KMS-11 (cell line): ENCODE data around the gene PNPLA7.
"Not testable (repeated sequence)": the region's sequence is repeated elsewhere in the genome, so short reads cannot be mapped to it uniquely, and the experiment has no call there.

Experiments
- H2AFZ ChIP-seq: fragments of 200-600 bp; sonication (generic); 2 replicates; pipeline ENCODE4 v1.6.1; 2016; ENCODE audit warnings: antibody characterized with exemption, mixed run types, low read depth
- H3K27ac ChIP-seq: fragments of 200-600 bp; sonication (generic); 2 replicates; pipeline ENCODE4 v1.6.1; 2016; ENCODE audit warnings: mild to moderate bottlenecking, mixed run types
- H3K27me3 ChIP-seq: fragments of 200-600 bp; sonication (generic); 2 replicates; pipeline ENCODE4 v1.6.1; 2017; ENCODE audit warnings: mild to moderate bottlenecking, low read depth, mixed run types, moderate library complexity; ENCODE audit not compliant: insufficient read depth
- H3K36me3 ChIP-seq: fragments of 200-600 bp; sonication (generic); 2 replicates; pipeline ENCODE4 v1.6.1; 2017; ENCODE audit warnings: mild to moderate bottlenecking, mixed run types; ENCODE audit not compliant: insufficient read depth
- H3K4me1 ChIP-seq: fragments of 200-600 bp; sonication (generic); 2 replicates; pipeline ENCODE4 v1.6.1; 2016; ENCODE audit warnings: mild to moderate bottlenecking, low read depth, mixed run types; ENCODE audit not compliant: poor library complexity, severe bottlenecking
- H3K4me2 ChIP-seq: fragments of 200-600 bp; sonication (generic); 2 replicates; pipeline ENCODE4 v1.7.0; 2016; ENCODE audit warnings: mild to moderate bottlenecking, mixed run types
- H3K4me3 ChIP-seq: fragments of 200-600 bp; sonication (generic); IDR thresholded peaks from 2 replicates; pipeline ENCODE4 v1.6.1; 2017; ENCODE audit warnings: low read depth, low read length, mixed read lengths; ENCODE audit not compliant: insufficient read depth
- H3K79me2 ChIP-seq: fragments of 200-600 bp; sonication (generic); 2 replicates; pipeline ENCODE4 v1.6.1; 2016; ENCODE audit warnings: low read depth, mixed run types; ENCODE audit not compliant: insufficient read depth
- H3K9ac ChIP-seq: fragments of 200-600 bp; sonication (generic); 2 replicates; pipeline ENCODE4 v1.6.1; 2016; ENCODE audit warnings: mild to moderate bottlenecking, mixed run types
- H4K20me1 ChIP-seq: fragments of 200-600 bp; sonication (generic); 2 replicates; pipeline ENCODE4 v1.6.1; 2016; ENCODE audit warnings: mild to moderate bottlenecking, mixed run types; ENCODE audit not compliant: insufficient read depth
- CTCF ChIP-seq: fragments of 200-600 bp; sonication (generic); conservative IDR thresholded peaks from 2 replicates; pipeline ENCODE4 v1.6.1; 2017; ENCODE audit warnings: low read depth, mild to moderate bottlenecking, antibody characterized with exemption, low read length, moderate library complexity, mixed read lengths

PNPLA7 gene

GRCh38 chr9:137453643-137454081, 96.5 kb downstream of the PNPLA7 start:
- Histone ChIP-seq H3K27ac (no peak overlapping the region), H3K36me3 (no peaks in the 10 kb centered on the region), H3K4me3 (no peak overlapping the region), H3K9ac (no peak overlapping the region), H4K20me1 (no peaks in the 10 kb centered on the region), H2AFZ (no peak overlapping the region), H3K79me2 (no peaks in the 10 kb centered on the region), H3K4me1 (no peaks in the 10 kb centered on the region), H3K27me3 (no peaks in the 10 kb centered on the region), H3K4me2 (no peak overlapping the region)
- no peak for TF ChIP-seq CTCF

- no peaks in the 10 kb centered on the region for H4K20me1 ChIP-seq
- no peaks in the 10 kb centered on the region for H3K36me3 ChIP-seq
- no peaks in the 10 kb centered on the region for H3K79me2 ChIP-seq
- no peak for TF ChIP-seq CTCF
- H3K27me3 ChIP-seq = no peaks in the 10 kb centered on the region
- no peak overlapping the region for H3K27ac ChIP-seq
- no peak overlapping the region for H3K4me3 ChIP-seq
- no peak overlapping the region for H2AFZ ChIP-seq
- no peak overlapping the region for H3K9ac ChIP-seq
- no peaks in the 10 kb centered on the region for H3K4me1 ChIP-seq
- no peak overlapping the region for H3K4me2 ChIP-seq
Observed at GRCh38 chr9:137452761-137453642, 97.2 kb downstream of the PNPLA7 start.

- Histone ChIP-seq H3K4me3 (no peak overlapping the region), H3K4me2 (no peak overlapping the region), H3K79me2 (no peaks in the 10 kb centered on the region), H3K4me1 (no peaks in the 10 kb centered on the region), H3K9ac (no peak overlapping the region), H3K36me3 (no peaks in the 10 kb centered on the region), H3K27me3 (no peaks in the 10 kb centered on the region), H3K27ac (no peak overlapping the region), H4K20me1 (no peaks in the 10 kb centered on the region), H2AFZ (no peak overlapping the region)
- no peak for TF ChIP-seq CTCF
Observed at GRCh38 chr9:137452006-137452760, 98.0 kb downstream of the PNPLA7 start.

GRCh38 chr9:137451264-137452005, 98.8 kb downstream of the PNPLA7 start:
- not testable (repeated sequence) for H3K4me3 ChIP-seq, H3K9ac ChIP-seq, H3K4me1 ChIP-seq, H4K20me1 ChIP-seq, H3K36me3 ChIP-seq, H2AFZ ChIP-seq, H3K27me3 ChIP-seq, H3K27ac ChIP-seq, H3K79me2 ChIP-seq, H3K4me2 ChIP-seq

GRCh38 chr9:137450539-137451222, 99.5 kb downstream of the PNPLA7 start:
- not testable (repeated sequence) for H3K27me3 ChIP-seq, H4K20me1 ChIP-seq, H3K9ac ChIP-seq, H3K4me1 ChIP-seq, H2AFZ ChIP-seq, H3K4me2 ChIP-seq, H3K4me3 ChIP-seq, H3K79me2 ChIP-seq, H3K36me3 ChIP-seq, H3K27ac ChIP-seq
